Measurements from ENCODE around the gene BPIFB2.
"Not testable (repeated sequence)": the region's sequence is repeated elsewhere in the genome, so short reads cannot be mapped to it uniquely, and the experiment has no call there.

BPIFB2 gene

GRCh38 chr20:33007376-33008335, at the start of gene BPIFB2:
Gene BPIFB2, plus strand, starts transcription at chr20:33007704. Its CDS starts 871 bp downstream, at chr20:33008575.
- DNase-seq = no peak

GRCh38 chr20:32958574-32958973, 48.9 kb upstream of the BPIFB2 start:
- DNase-seq = no peak

GRCh38 chr20:32959351-32960221, 47.9 kb upstream of the BPIFB2 start:
- DNase-seq = no peak

GRCh38 chr20:32960222-32960518, 47.3 kb upstream of the BPIFB2 start:
- no peak for DNase-seq

- DNase-seq = no peak
Measured at GRCh38 chr20:32960849-32961731, 46.4 kb upstream of the BPIFB2 start.

GRCh38 chr20:32962053-32962452, 45.5 kb upstream of the BPIFB2 start:
- DNase-seq = no peak

- DNase-seq = not testable (repeated sequence)
Measured at GRCh38 chr20:32962646-32963045, 44.9 kb upstream of the BPIFB2 start.

GRCh38 chr20:32963176-32963575, 44.3 kb upstream of the BPIFB2 start:
- DNase-seq = no peak

GRCh38 chr20:32964575-32964974, 42.9 kb upstream of the BPIFB2 start:
- DNase-seq = no peak

GRCh38 chr20:32965115-32965514, 42.4 kb upstream of the BPIFB2 start:
- no peak for DNase-seq

- DNase-seq = peak; percentile 21 to 49
Measured at GRCh38 chr20:32965581-32966373, 41.7 kb upstream of the BPIFB2 start.

- no peak for DNase-seq
Measured at GRCh38 chr20:32966382-32966781, 41.1 kb upstream of the BPIFB2 start.

- DNase-seq = peak; percentile 46 to 71
Measured at GRCh38 chr20:32966881-32967781, 40.4 kb upstream of the BPIFB2 start.

GRCh38 chr20:32967961-32968457, 39.5 kb upstream of the BPIFB2 start:
- peak; percentile 47 to 69 for DNase-seq

GRCh38 chr20:32968478-32969241, 38.8 kb upstream of the BPIFB2 start:
- no peak for DNase-seq

- DNase-seq = no peak
Measured at GRCh38 chr20:32969356-32970114, 38.0 kb upstream of the BPIFB2 start.

GRCh38 chr20:32970115-32970972, 37.2 kb upstream of the BPIFB2 start:
- DNase-seq = no peak

GRCh38 chr20:32970973-32971300, 36.6 kb upstream of the BPIFB2 start:
- no peak for DNase-seq

All from CD4-positive, alpha-beta T cell treated with Interferon alpha-2 for 1 hour (primary cell).